ENCODE results near the gene GDA. TPM values are rescaled to one million over a fixed set of nuclear protein-coding genes. Genes with fewer than 3 reads are reported as not detected.

Gene GDA
- total and polyA plus RNA-seq, 2 of the 8 experiments (the other 6 are each of a cell fraction or from before 2014, with no cell fraction given) = 0.35 to 3.0 TPM

DNA sequence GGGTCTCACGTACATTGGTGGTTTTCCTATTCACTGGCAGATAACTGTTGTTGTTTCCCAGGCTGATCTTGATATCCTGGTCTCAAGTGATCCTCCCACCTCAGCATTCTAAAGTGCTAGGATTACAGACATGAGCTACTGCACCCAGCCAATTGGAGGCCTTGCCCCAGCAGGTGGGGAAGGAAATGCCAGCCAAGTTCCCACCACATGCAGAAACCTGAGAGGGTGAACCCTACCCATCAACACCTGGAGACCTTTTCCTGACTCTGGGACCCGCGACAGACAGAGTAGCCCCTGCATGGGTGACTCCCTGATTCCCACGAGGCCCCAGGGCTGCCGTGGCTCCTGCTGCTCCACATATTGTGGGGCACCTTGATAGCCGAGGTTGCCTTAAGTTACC, 107.7 kb downstream of the GDA start:
- Histone ChIP-seq H2AK5ac (ENCODE audit: low read depth, low read length) (no peak overlapping the region), H3K14ac (ENCODE audit: insufficient read length) (no peak overlapping the region), H3K23ac (ENCODE audit: insufficient read length) (no peak overlapping the region), H3K56ac (replicated peaks; ENCODE audit: insufficient read length, low read depth, low read length) (no peak overlapping the region), H4K8ac (ENCODE audit: extremely low read depth, insufficient read depth, low read length) (no peak overlapping the region), H3K4me2 (ENCODE audit: insufficient read depth in 1 of 2, low read depth in 2 of 2, low read length in 2 of 2) (no peak overlapping the region), H2BK120ac (replicated peaks; ENCODE audit: low read depth, low read length) (no peak overlapping the region), H3K23me2 (ENCODE audit: low read depth, low read length) (no peaks in the 10 kb centered on the region), H2BK12ac (ENCODE audit: low read depth, low read length) (no peak overlapping the region), H3K9me3 (ENCODE audit: insufficient read depth in 2 of 2, low read depth in 1 of 2, low read length in 1 of 2) (peaks cover 4 to 8% of the 10 kb centered on the region in 2 experiments; a peak in 3 of 4 replicates), H3K9ac (replicated peaks in 1 of 4; ENCODE audit: extremely low read depth in 1 of 4, low read depth in 3 of 4, low read length in 3 of 4) (no peak overlapping the region), H3K79me1 (ENCODE audit: low read depth, low read length) (no peaks in the 10 kb centered on the region), H4K5ac (ENCODE audit: insufficient read length, low read depth, low read length) (no peak overlapping the region), H3K27me3 (replicated peaks in 1 of 4; ENCODE audit: control insufficient read depth in 3 of 4, extremely low read depth in 1 of 4, insufficient read depth in 3 of 4, low read length in 3 of 4) (no peaks in the 10 kb centered on the region), H3K79me2 (ENCODE audit: control insufficient read depth in 1 of 2, insufficient read depth in 2 of 2, low read length in 2 of 2) (no peaks in the 10 kb centered on the region), H4K20me1 (replicated peaks in 1 of 2; ENCODE audit: control insufficient read depth in 1 of 2, insufficient read depth in 2 of 2, low read length in 2 of 2) (no peaks in the 10 kb centered on the region), H4K91ac (replicated peaks; ENCODE audit: insufficient read length, low read length) (no peak overlapping the region), H3K18ac (ENCODE audit: extremely low read depth, low read length) (no peak overlapping the region), H2BK5ac (ENCODE audit: low read depth, low read length) (no peak overlapping the region), H3K4me1 (replicated peaks in 1 of 4; ENCODE audit: control insufficient read depth in 3 of 4, insufficient read depth in 4 of 4, low read length in 3 of 4) (no peaks in the 10 kb centered on the region), H3K27ac (ENCODE audit: low read depth, low read length) (no peak overlapping the region), H3K36me3 (ENCODE audit: control insufficient read depth in 2 of 4, insufficient read depth in 4 of 4, low read length in 3 of 4) (no peaks in the 10 kb centered on the region), H3K4me3 (ENCODE audit: extremely low read depth in 1 of 4, insufficient read depth in 2 of 4, low read depth in 3 of 4, low read length in 4 of 4) (no peak overlapping the region), H2BK15ac (ENCODE audit: low read length) (no peak overlapping the region), H3K4ac (replicated peaks; ENCODE audit: insufficient read length, low read depth, low read length) (no peak overlapping the region), H2AFZ (ENCODE audit: low read length) (no peak overlapping the region), H2BK20ac (ENCODE audit: low read length) (no peak overlapping the region)
- DNase-seq (ENCODE audit: low read depth in 1 of 2, low spot score in 2 of 2) (no peak), FAIRE-seq (no peak)
- WGBS, 2 experiments (ENCODE audit: extremely low coverage in 1 of 2, insufficient coverage in 1 of 2, insufficient read length in 1 of 2, insufficient replicate concordance in 2 of 2, low coverage in 1 of 2, low lambda C conversion rate in 2 of 2, missing lambda C conversion rate in 1 of 2) = 91% methylated on average over 6 of the region's 6 CpGs; no CpG with 5 or more reads in 1 of the 2 experiments
- ChIA-PET POLR2A (ENCODE audit: partially characterized antibody) (no interaction called here), CTCF (ENCODE audit: partially characterized antibody) (interaction anchor here (0.6 to 1.7 kb wide), 4 partner anchors 14 to 76 kb away, joined by 3 to 6 read pairs (median 4); no protein-coding TSS in a partner anchor)
- TF ChIP-seq CHD2 (IDR thresholded peaks at IDR 0.05; ENCODE audit: low read length) (no peak), MAX (IDR thresholded peaks at IDR 0.05) (no peak), ZNF274 (IDR thresholded peaks at IDR 0.05; ENCODE audit: borderline replicate concordance, extremely low read depth, low read length) (no peak), SIRT6 (IDR thresholded peaks at IDR 0.05; ENCODE audit: low read length) (no peak)
